ENCODE results near the gene OPRM1.

Gene OPRM1

GRCh38 chr6:154284313-154284853, 245.3 kb downstream of the OPRM1 start:
- H3K4me3 ChIP-seq (ENCODE audit: low read length): no peak overlapping the region
- H3K9me3 ChIP-seq (ENCODE audit: control insufficient read depth, low read length): no peaks in the 10 kb centered on the region
- no peaks in the 10 kb centered on the region for H3K4me1 ChIP-seq (ENCODE audit: control insufficient read depth, insufficient read depth, low read length)
- no peak overlapping the region for H3K9ac ChIP-seq (ENCODE audit: low read length)
- no peaks in the 10 kb centered on the region for H3K36me3 ChIP-seq (ENCODE audit: control insufficient read depth, insufficient read depth, low read length)
- no peaks in the 10 kb centered on the region for H3K27me3 ChIP-seq (ENCODE audit: control insufficient read depth, insufficient read depth, low read length)

GRCh38 chr6:154285826-154286225, 246.8 kb downstream of the OPRM1 start:
- Histone ChIP-seq H3K27me3 (ENCODE audit: control insufficient read depth, insufficient read depth, low read length) (no peaks in the 10 kb centered on the region), H3K9ac (ENCODE audit: low read length) (no peak overlapping the region)

GRCh38 chr6:154289818-154290508, 250.9 kb downstream of the OPRM1 start:
- H3K4me1 ChIP-seq (ENCODE audit: control insufficient read depth, insufficient read depth, low read length): no peaks in the 10 kb centered on the region
- no peaks in the 10 kb centered on the region for H3K9me3 ChIP-seq (ENCODE audit: control insufficient read depth, low read length)
- H3K9ac ChIP-seq (ENCODE audit: low read length): no peak overlapping the region
- H3K4me3 ChIP-seq (ENCODE audit: low read length): no peak overlapping the region
- no peaks in the 10 kb centered on the region for H3K36me3 ChIP-seq (ENCODE audit: control insufficient read depth, insufficient read depth, low read length)
- H3K27me3 ChIP-seq (ENCODE audit: control insufficient read depth, insufficient read depth, low read length): no peaks in the 10 kb centered on the region

More at GRCh38 chr6:154285826-154286225, 246.8 kb downstream of the OPRM1 start:
- H3K4me1 ChIP-seq (ENCODE audit: control insufficient read depth, insufficient read depth, low read length): no peaks in the 10 kb centered on the region
- no peaks in the 10 kb centered on the region for H3K9me3 ChIP-seq (ENCODE audit: control insufficient read depth, low read length)
- no peak overlapping the region for H3K4me3 ChIP-seq (ENCODE audit: low read length)
- no peaks in the 10 kb centered on the region for H3K36me3 ChIP-seq (ENCODE audit: control insufficient read depth, insufficient read depth, low read length)

GRCh38 chr6:154292066-154292465, 253.0 kb downstream of the OPRM1 start:
- H3K36me3 ChIP-seq (ENCODE audit: control insufficient read depth, insufficient read depth, low read length): no peaks in the 10 kb centered on the region
- H3K4me1 ChIP-seq (ENCODE audit: control insufficient read depth, insufficient read depth, low read length): no peaks in the 10 kb centered on the region
- no peaks in the 10 kb centered on the region for H3K9me3 ChIP-seq (ENCODE audit: control insufficient read depth, low read length)

GRCh38 chr6:154292855-154293519, 253.9 kb downstream of the OPRM1 start:
- Histone ChIP-seq H3K4me1 (ENCODE audit: control insufficient read depth, insufficient read depth, low read length) (peaks cover 4% of the 10 kb centered on the region), H3K36me3 (ENCODE audit: control insufficient read depth, insufficient read depth, low read length) (no peaks in the 10 kb centered on the region), H3K27me3 (ENCODE audit: control insufficient read depth, insufficient read depth, low read length) (no peaks in the 10 kb centered on the region), H3K9me3 (ENCODE audit: control insufficient read depth, low read length) (no peaks in the 10 kb centered on the region), H3K4me3 (ENCODE audit: low read length) (no peak overlapping the region), H3K9ac (ENCODE audit: low read length) (no peak overlapping the region)

More at GRCh38 chr6:154292066-154292465, 253.0 kb downstream of the OPRM1 start:
- no peak overlapping the region for H3K4me3 ChIP-seq (ENCODE audit: low read length)
- H3K9ac ChIP-seq (ENCODE audit: low read length): no peak overlapping the region
- no peaks in the 10 kb centered on the region for H3K27me3 ChIP-seq (ENCODE audit: control insufficient read depth, insufficient read depth, low read length)

- Histone ChIP-seq H3K27me3 (ENCODE audit: control insufficient read depth, insufficient read depth, low read length) (no peaks in the 10 kb centered on the region), H3K4me1 (ENCODE audit: control insufficient read depth, insufficient read depth, low read length) (peaks cover 9% of the 10 kb centered on the region), H3K4me3 (ENCODE audit: low read length) (no peak overlapping the region), H3K9ac (ENCODE audit: low read length) (no peak overlapping the region), H3K9me3 (ENCODE audit: control insufficient read depth, low read length) (no peaks in the 10 kb centered on the region), H3K36me3 (ENCODE audit: control insufficient read depth, insufficient read depth, low read length) (no peaks in the 10 kb centered on the region)
These were observed 256.7 kb downstream of the OPRM1 start for GRCh38 chr6:154295733-154296132.
